HG03159 (cell line): ENCODE results near the gene PARP1.

Experiments used
- ATAC-seq: cut with Tn5 transposase; IDR thresholded peaks from one replicate; pipeline ENCODE4 v1.9.1; 2021; ENCODE audit warnings: mild to moderate bottlenecking, moderate library complexity; ENCODE audit not compliant: unreplicated experiment

Gene PARP1

GRCh38 chr1:226408285-226409184 is 642 bp upstream of the PARP1 start:
- no peak for ATAC-seq

GRCh38 chr1:226407199-226407496 is 745 bp downstream of the PARP1 start:
- no peak for ATAC-seq

- no peak for ATAC-seq
Observed at GRCh38 chr1:226406401-226406881, 1.5 kb downstream of the PARP1 start.

GRCh38 chr1:226405411-226405988 is 2.4 kb downstream of the PARP1 start:
- no peak for ATAC-seq

- no peak for ATAC-seq
Observed at GRCh38 chr1:226404904-226405222, 3.0 kb downstream of the PARP1 start.

GRCh38 chr1:226404063-226404903 is 3.6 kb downstream of the PARP1 start:
- no peak for ATAC-seq

- ATAC-seq = no peak
Observed at GRCh38 chr1:226403201-226404034, 4.5 kb downstream of the PARP1 start.

- ATAC-seq = no peak
Observed at GRCh38 chr1:226402739-226403165, 5.1 kb downstream of the PARP1 start.

GRCh38 chr1:226401355-226402303 is 6.3 kb downstream of the PARP1 start:
- ATAC-seq = no peak

- no peak for ATAC-seq
Observed at GRCh38 chr1:226400519-226401354, 7.2 kb downstream of the PARP1 start.

GRCh38 chr1:226397955-226398636 is 9.8 kb downstream of the PARP1 start:
- no peak for ATAC-seq

GRCh38 chr1:226397011-226397926 is 10.6 kb downstream of the PARP1 start:
- no peak for ATAC-seq

GRCh38 chr1:226395753-226396152 is 12.1 kb downstream of the PARP1 start:
- no peak for ATAC-seq

GRCh38 chr1:226394462-226394861 is 13.4 kb downstream of the PARP1 start:
- no peak for ATAC-seq

GRCh38 chr1:226390681-226391080 is 17.2 kb downstream of the PARP1 start:
- ATAC-seq = no peak

- no peak for ATAC-seq
Observed at GRCh38 chr1:226388131-226388530, 19.8 kb downstream of the PARP1 start.

GRCh38 chr1:226384717-226385116 is 23.2 kb downstream of the PARP1 start:
- no peak for ATAC-seq
